ENCODE data around the gene ALCAM.

The ALCAM gene

GRCh38 chr3:105359098-105359762, 7.5 kb upstream of the ALCAM start:
- no peak for FAIRE-seq
- no peak for TF ChIP-seq POLR2AphosphoS5 (IDR thresholded peaks at IDR 0.05; ENCODE audit: low read depth, low read length)
- no peak for TF ChIP-seq POLR2A (IDR thresholded peaks at IDR 0.05; ENCODE audit: low read depth, low read length)
- no peak for TF ChIP-seq TAF1 (IDR thresholded peaks at IDR 0.05; ENCODE audit: borderline replicate concordance, low read depth, low read length)
- no peak for DNase-seq (ENCODE audit: insufficient read length)

- no peak for FAIRE-seq
- no peak for TF ChIP-seq POLR2A (IDR thresholded peaks at IDR 0.05; ENCODE audit: low read depth, low read length)
- TF ChIP-seq POLR2AphosphoS5 (IDR thresholded peaks at IDR 0.05; ENCODE audit: low read depth, low read length), result no peak
- no peak for TF ChIP-seq TAF1 (IDR thresholded peaks at IDR 0.05; ENCODE audit: borderline replicate concordance, low read depth, low read length)
- no peak for DNase-seq (ENCODE audit: insufficient read length)
Measured at GRCh38 chr3:105360003-105360402, 6.7 kb upstream of the ALCAM start.

GRCh38 chr3:105362021-105362665, 4.6 kb upstream of the ALCAM start:
- TF ChIP-seq POLR2AphosphoS5 (IDR thresholded peaks at IDR 0.05; ENCODE audit: low read depth, low read length), result no peak
- no peak for TF ChIP-seq POLR2A (IDR thresholded peaks at IDR 0.05; ENCODE audit: low read depth, low read length)
- no peak for TF ChIP-seq TAF1 (IDR thresholded peaks at IDR 0.05; ENCODE audit: borderline replicate concordance, low read depth, low read length)
- FAIRE-seq, result peak; percentile 14

GRCh38 chr3:105364128-105364527, 2.6 kb upstream of the ALCAM start:
- no peak for TF ChIP-seq POLR2AphosphoS5 (IDR thresholded peaks at IDR 0.05; ENCODE audit: low read depth, low read length)
- no peak for TF ChIP-seq POLR2A (IDR thresholded peaks at IDR 0.05; ENCODE audit: low read depth, low read length)
- TF ChIP-seq TAF1 (IDR thresholded peaks at IDR 0.05; ENCODE audit: borderline replicate concordance, low read depth, low read length), result no peak
- FAIRE-seq (no peak), DNase-seq (ENCODE audit: insufficient read length) (no peak)

More at GRCh38 chr3:105362021-105362665, 4.6 kb upstream of the ALCAM start:
- no peak for DNase-seq (ENCODE audit: insufficient read length)

GRCh38 chr3:105365081-105365390, 1.7 kb upstream of the ALCAM start:
- FAIRE-seq (no peak), DNase-seq (ENCODE audit: insufficient read length) (no peak)
- no peak for TF ChIP-seq TAF1 (IDR thresholded peaks at IDR 0.05; ENCODE audit: borderline replicate concordance, low read depth, low read length)
- no peak for TF ChIP-seq POLR2A (IDR thresholded peaks at IDR 0.05; ENCODE audit: low read depth, low read length)
- no peak for TF ChIP-seq POLR2AphosphoS5 (IDR thresholded peaks at IDR 0.05; ENCODE audit: low read depth, low read length)

DNA sequence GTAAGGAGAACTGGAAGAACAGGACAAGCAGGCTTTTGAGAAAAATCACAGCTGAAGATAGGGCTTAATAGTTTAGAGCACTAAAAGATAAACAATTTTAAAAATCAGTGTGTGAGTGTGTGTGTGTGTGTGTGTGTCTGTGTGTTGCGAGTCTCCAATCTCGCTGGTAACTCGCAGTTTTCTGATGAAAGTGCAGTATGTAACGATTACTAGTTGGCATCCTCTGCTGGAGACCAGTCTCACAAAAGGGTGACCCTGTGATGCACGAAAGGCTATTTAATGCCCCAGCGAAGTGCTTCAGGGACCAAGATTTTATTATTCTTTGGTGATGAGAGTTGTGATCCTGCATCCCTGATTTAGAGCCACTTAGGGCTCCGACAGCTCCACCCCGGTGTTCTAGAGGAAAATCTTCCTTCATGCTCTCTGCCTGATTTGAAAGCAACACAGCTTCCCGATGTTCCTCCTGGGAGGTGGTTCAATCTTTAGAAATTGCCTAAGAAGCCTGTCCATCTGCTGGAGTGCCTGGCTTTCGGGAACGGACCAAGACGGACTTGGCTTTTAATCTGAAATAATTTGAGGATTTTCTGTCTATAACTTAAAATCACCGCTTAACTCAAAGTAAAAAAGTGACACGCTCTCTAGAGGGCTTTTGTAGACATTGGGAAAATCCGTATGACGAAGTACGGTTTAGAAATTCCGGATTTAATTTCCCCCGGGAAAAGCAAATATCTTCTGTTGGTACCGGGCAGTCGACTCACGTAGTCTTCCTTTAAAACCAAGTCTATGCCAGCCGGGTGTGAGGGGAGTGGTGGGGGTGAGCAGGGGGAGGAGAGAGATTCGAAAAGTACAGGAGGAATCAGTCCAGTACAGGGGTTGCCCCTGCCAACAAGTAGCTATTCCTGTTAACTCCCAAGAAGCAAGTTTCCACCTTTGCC, 1.1 kb upstream of the ALCAM start:
- DNase-seq (ENCODE audit: insufficient read length) (no peak), FAIRE-seq (no peak)
- no peak for TF ChIP-seq POLR2AphosphoS5 (IDR thresholded peaks at IDR 0.05; ENCODE audit: low read depth, low read length)
- no peak for TF ChIP-seq TAF1 (IDR thresholded peaks at IDR 0.05; ENCODE audit: borderline replicate concordance, low read depth, low read length)
- no peak for TF ChIP-seq POLR2A (IDR thresholded peaks at IDR 0.05; ENCODE audit: low read depth, low read length)

DNA sequence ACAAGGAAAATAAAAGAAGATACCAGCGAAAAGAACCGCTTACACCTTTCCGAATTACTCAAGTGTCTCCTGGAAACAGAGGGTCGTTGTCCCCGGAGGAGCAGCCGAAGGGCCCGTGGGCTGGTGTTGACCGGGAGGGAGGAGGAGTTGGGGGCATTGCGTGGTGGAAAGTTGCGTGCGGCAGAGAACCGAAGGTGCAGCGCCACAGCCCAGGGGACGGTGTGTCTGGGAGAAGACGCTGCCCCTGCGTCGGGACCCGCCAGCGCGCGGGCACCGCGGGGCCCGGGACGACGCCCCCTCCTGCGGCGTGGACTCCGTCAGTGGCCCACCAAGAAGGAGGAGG, 325 bp downstream of the ALCAM start:
- DNase-seq (ENCODE audit: insufficient read length), result peak; percentile 19
- TF ChIP-seq POLR2AphosphoS5 (IDR thresholded peaks at IDR 0.05; ENCODE audit: low read depth, low read length), result no peak; the same call in 1 of the 2 replicates
- TF ChIP-seq POLR2A (IDR thresholded peaks at IDR 0.05; ENCODE audit: low read depth, low read length), result peak; percentile 14; the same call in 1 of the 2 replicates
- no peak for TF ChIP-seq TAF1 (IDR thresholded peaks at IDR 0.05; ENCODE audit: borderline replicate concordance, low read depth, low read length)
- FAIRE-seq, result peak; percentile 27

- DNase-seq (ENCODE audit: insufficient read length), result peak; percentile 36
- FAIRE-seq, result no peak
- TF ChIP-seq POLR2A (IDR thresholded peaks at IDR 0.05; ENCODE audit: low read depth, low read length), result peak; percentile 68
- TF ChIP-seq POLR2AphosphoS5 (IDR thresholded peaks at IDR 0.05; ENCODE audit: low read depth, low read length), result no peak
- peak; percentile 28; the same call in 1 of the 2 replicates for TF ChIP-seq TAF1 (IDR thresholded peaks at IDR 0.05; ENCODE audit: borderline replicate concordance, low read depth, low read length)
Measured at GRCh38 chr3:105367406-105368213, 901 bp downstream of the ALCAM start.

DNA sequence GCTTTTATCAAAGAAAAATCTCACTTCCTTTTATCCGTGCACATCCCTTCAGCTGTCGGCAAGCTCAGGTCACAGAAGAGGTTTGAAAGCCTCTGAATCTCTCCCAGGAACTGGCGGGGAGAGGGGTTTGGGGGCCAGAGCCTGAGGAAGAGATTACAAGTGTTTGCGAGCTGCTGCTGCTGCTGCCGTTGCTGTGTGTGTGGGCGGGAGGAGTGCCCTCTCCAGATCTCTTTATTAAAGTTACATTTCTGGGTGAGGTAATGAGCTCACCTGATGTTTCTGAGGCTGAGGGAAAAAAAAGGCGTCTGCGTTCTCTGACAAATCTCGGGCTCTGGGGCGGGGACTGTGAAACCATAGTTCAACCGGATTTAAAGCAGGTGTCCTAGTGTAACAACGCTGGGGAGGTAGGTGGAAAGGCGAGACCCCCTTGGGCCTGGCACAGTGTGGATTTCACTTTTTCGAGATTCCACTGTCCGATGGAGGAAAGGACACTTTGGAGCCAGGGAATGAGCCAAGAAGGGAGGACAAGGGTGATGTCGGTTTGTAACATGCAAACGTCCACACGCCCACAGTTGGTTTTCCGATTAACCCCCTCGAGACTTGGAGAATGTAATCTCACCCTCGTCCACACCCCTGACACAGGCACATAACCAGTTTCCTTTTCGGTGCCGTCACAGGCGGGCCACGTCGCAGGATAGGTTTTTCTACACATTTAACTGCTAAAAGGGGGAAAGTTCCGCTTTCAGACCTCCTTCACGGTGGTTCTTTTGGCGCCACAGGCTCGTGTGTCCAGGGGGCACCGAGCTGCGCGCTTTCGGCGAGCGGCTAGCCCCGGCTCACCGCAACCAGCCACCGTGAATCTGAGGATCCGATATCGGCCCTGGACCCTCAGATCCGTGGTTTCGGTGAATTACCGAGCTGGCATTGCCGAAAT, 2.1 kb downstream of the ALCAM start:
- TF ChIP-seq POLR2A (IDR thresholded peaks at IDR 0.05; ENCODE audit: low read depth, low read length) (peak; percentile 78), TAF1 (IDR thresholded peaks at IDR 0.05; ENCODE audit: borderline replicate concordance, low read depth, low read length) (peak; percentile 74), POLR2AphosphoS5 (IDR thresholded peaks at IDR 0.05; ENCODE audit: low read depth, low read length) (peak; percentile 85)
- FAIRE-seq, result peak; percentile 97
- DNase-seq (ENCODE audit: insufficient read length), result peak; percentile 21

All from GM12892 (cell line).